GM12878 (cell line): ENCODE results near the gene GBA3.

Experiments
- MEF2B ChIP-seq: fragments of 450-650 bp; IDR thresholded peaks from 2 replicates; pipeline ENCODE4 v1.6.1; 2018; ENCODE audit warnings: mild to moderate bottlenecking, moderate library complexity; ENCODE audit not compliant: partially characterized antibody, poor library complexity, severe bottlenecking
- POLR2A ChIP-seq: IDR thresholded peaks from 2 replicates; pipeline ENCODE4 v1.6.1; 2011; ENCODE audit warnings: low read depth, mild to moderate bottlenecking, low read length
- SMAD1 ChIP-seq: fragments of 450-650 bp; IDR thresholded peaks from 2 replicates; pipeline ENCODE4 v1.6.1; 2018; ENCODE audit warnings: mild to moderate bottlenecking, low read depth; ENCODE audit not compliant: partially characterized antibody
- SRF ChIP-seq, 2 experiments: IDR thresholded peaks; 2 replicates each; pipeline ENCODE4 v1.6.1; 2011; ENCODE audit warnings: low read depth in 2 of 2, low read length in 2 of 2, mild to moderate bottlenecking in 1 of 2, moderate library complexity in 1 of 2
- TCF12 ChIP-seq: IDR thresholded peaks from 2 replicates; pipeline ENCODE4 v1.6.1; 2011; ENCODE audit warnings: low read depth, mild to moderate bottlenecking, low read length
- TF ChIP-seq, protein P1 (sequence below): fragments of 450-650 bp; IDR thresholded peaks from 2 replicates; pipeline ENCODE4 v1.6.1; 2017; ENCODE audit warnings: mild to moderate bottlenecking, moderate library complexity

DNA sequence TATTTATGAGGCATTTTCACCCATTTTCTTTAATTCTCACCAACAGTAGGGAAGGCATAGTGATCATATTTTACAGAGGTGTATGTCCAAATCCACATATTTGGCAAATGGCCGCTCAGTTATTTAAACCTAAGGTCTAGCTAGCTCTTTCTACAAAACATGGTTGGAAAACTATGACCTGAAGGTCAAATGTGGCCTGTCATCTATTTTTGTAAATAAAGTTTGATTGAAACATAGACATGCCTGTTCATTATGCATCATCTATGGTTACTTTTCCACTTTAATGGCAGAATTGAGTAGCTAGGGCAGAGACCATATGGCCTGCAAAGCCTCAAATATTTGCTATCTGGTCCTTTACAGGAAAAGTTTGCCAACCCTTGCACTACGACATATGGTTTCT, 44.2 kb downstream of the GBA3 start:
- no peak for TF ChIP-seq MEF2B
- TF ChIP-seq POLR2A: no peak
- no peak for TF ChIP-seq TCF12
- TF ChIP-seq, protein P1, sequence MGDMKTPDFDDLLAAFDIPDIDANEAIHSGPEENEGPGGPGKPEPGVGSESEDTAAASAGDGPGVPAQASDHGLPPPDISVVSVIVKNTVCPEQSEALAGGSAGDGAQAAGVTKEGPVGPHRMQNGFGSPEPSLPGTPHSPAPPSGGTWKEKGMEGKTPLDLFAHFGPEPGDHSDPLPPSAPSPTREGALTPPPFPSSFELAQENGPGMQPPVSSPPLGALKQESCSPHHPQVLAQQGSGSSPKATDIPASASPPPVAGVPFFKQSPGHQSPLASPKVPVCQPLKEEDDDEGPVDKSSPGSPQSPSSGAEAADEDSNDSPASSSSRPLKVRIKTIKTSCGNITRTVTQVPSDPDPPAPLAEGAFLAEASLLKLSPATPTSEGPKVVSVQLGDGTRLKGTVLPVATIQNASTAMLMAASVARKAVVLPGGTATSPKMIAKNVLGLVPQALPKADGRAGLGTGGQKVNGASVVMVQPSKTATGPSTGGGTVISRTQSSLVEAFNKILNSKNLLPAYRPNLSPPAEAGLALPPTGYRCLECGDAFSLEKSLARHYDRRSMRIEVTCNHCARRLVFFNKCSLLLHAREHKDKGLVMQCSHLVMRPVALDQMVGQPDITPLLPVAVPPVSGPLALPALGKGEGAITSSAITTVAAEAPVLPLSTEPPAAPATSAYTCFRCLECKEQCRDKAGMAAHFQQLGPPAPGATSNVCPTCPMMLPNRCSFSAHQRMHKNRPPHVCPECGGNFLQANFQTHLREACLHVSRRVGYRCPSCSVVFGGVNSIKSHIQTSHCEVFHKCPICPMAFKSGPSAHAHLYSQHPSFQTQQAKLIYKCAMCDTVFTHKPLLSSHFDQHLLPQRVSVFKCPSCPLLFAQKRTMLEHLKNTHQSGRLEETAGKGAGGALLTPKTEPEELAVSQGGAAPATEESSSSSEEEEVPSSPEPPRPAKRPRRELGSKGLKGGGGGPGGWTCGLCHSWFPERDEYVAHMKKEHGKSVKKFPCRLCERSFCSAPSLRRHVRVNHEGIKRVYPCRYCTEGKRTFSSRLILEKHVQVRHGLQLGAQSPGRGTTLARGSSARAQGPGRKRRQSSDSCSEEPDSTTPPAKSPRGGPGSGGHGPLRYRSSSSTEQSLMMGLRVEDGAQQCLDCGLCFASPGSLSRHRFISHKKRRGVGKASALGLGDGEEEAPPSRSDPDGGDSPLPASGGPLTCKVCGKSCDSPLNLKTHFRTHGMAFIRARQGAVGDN: no peak
- TF ChIP-seq SRF (IDR thresholded peaks at IDR 0.05; ENCODE audit: low read depth in 2 of 2, low read length in 2 of 2): no peak
- no peak for TF ChIP-seq SMAD1
